Peyer's patch (tissue), 4 donors: ENCODE results near the gene AKNA.

ENCODE experiments used
- CTCF ChIP-seq, 6 experiments: fragments of 450-650 bp in 4 of 6; fragments of 200-600 bp in 2 of 6; sonication (generic) in 1 of 6; IDR thresholded peaks; one replicate each; pipeline ENCODE4 v1.5.1; 2017 to 2019; ENCODE audit warnings: antibody characterized with exemption in 6 of 6, mild to moderate bottlenecking in 3 of 6, moderate library complexity in 1 of 6
- POLR2A ChIP-seq, 2 donors: fragments of 450-650 bp; IDR thresholded peaks; one replicate each; pipeline ENCODE4 v1.5.1; 2017; ENCODE audit warnings: antibody characterized with exemption in 2 of 2, mild to moderate bottlenecking in 2 of 2, moderate library complexity in 2 of 2

DNA sequence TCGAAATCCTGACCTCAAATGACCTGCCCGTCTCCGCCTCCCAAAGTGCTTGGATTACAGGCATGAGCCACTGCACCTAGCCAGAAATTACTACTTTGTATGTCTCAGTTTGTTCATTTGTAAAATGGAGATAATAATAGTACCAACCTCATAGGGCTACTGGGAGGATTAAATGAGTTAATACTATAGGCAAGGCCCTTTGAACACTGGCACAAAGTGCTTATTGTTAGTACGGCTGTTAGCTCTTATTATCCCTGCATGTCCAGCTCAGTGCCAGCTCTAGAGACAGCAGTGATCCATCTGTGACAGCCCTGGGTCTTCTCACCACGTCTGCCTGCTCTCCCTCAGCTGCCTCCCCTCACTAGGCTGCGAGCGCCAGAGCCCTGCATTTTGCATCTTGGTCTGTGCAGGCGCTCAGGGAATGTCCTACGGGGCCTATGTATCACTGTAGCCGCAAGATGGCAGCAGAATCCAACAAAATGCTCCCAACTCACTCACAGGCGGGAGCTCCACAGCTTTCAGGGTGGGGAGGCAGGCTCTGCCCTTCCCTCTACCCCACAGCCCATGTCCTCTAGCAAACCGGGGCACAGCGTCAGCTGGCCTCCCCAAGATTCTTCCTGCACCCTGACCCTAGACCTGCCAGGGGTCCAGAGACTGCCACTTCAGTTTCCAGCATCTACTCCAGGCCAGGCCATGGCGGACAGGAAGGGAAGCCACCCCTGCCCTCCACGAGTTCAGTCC lies 17.7 kb upstream of the AKNA start:
- TF ChIP-seq CTCF (IDR thresholded peaks at IDR 0.05) (peak; percentile 53 to 88 (median 84)), POLR2A (IDR thresholded peaks at IDR 0.05) (no peak)
